GM18909 (cell line): ENCODE data around the gene CUX1.
"Not testable (repeated sequence)": the region's sequence is repeated elsewhere in the genome, so short reads cannot be mapped to it uniquely, and the experiment has no call there.

Source experiments
- ATAC-seq: cut with Tn5 transposase; IDR thresholded peaks from one replicate; pipeline ENCODE4 v1.9.1; 2021; ENCODE audit warnings: mild to moderate bottlenecking; ENCODE audit not compliant: unreplicated experiment, poor library complexity

The CUX1 gene

DNA sequence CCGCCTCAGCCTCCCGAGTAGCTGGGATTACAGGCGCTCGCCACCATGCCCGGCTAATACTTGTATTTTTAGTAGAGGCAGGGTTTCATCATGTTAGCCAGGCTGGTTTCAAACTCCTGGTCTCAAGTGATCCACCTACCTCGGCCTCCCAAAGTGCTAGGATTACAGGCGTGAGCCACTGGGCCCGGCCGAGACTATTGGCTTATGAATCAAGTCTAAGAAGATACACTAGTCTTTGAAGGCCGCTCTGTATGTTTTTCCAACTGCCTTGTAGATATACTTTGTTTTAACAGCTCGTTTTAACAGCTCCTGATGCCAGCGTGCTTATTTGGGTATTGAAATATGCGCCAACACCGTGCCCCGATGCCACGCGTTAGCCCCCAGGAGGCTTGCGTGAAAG lies 332.8 kb downstream of the CUX1 start:
- ATAC-seq = no peak

DNA sequence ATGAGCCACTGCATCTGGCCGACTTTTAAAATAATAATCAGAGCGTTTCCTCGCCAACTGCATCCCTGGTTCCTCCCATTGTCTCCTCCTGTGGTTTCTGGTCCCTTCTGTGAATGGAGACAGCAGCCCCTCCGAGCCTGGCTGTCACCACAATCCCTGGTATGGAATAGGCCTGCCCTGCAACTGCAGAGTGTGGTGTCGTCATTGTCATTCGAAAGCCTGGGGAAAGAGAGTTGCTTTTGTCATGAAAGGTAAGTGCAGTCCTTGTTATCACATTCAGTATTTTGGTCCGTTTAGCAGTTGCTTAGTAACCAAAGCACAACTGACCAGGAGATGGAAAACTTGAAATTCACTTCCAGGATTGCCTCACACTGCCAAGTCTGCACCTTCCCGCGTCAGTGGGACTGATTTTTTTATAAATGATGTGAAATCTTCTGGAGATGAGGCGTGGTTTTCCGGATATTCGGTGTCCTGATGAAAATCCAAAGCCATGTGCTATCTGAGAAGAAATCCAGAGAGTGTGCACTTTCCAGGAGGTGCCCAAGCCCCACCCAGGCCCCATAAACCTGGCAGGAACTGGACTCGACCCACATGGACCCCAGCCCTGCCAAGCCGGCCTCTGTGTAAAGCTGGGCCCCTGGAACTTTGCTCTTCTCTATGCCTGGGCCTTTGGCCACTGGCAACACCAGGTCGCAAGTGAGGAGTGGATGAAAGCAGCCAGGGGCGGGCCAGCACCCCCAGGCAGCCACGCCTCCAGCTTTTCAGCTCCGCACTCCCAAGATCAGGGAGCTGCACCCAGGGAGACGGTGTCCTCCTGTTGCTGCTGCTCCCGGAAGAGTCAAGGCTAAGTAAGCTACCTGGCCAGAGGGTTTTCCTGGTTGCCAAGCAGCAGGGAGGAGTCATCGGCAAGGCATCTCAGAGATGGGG lies 335.5 kb downstream of the CUX1 start:
- no peak for ATAC-seq

DNA sequence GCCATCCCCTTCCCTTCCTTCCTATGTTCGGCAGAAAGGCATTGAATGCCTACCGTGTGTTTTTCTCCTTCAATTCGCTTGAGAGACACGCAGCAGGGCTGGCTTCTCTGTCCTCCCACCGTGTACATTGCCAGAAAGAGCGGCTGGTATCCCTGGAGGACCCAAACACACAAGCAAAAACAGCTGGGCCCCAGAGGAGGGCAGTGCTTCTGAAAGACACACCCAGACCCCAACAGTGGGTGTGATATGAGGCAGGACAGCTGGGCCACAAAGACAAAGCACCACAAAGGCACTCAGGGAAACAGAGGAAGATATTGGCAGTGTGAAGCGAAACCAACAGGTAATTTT lies 336.1 kb downstream of the CUX1 start:
- no peak for ATAC-seq

DNA sequence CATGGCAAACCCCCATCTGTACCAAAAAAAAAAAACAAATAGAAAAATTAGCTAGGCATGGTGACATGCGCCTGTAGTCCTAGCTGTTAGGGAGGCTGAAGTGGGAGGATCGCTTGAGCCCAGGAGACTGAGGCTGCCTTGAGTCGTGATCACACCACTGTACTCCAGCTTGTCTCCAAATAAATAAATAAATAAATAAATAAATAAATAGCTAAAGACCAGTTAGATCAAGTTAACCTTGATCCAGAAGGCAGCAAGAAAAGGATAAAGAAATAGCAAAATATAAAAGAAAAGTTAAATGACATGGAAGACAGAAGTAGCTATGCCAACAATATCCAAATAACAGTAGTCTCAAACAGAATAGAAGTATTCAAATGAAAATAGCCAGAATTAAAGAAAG lies 337.0 kb downstream of the CUX1 start:
- no peak for ATAC-seq

DNA sequence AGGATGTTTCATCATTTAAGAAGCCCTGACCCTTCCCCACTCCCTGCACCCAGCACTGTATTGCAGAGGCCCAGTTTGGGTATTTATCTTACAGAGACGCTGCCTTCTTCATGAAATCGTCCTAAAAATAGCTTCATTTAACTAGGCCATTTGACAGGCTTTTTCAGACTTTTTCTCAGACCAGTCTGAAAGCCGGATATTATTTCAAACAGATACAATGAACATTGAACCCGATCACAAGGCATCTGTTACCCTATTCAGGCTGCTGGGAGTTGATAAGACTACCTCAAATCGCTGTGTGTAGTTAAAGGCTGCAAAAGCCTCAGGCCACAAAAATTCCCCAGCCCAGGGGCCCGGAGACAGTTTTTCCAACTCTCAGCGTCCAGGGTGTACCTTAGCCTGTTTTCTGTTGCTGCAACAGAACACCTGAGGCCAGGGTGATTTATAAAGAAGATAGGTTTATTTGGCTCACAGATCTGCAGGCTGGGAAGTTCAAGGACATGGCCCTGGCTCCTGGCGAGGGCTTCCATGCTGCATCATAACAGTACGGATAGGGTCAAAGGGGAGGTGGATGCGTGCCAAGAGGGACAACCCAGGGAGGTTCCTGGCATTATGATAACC lies 338.5 kb downstream of the CUX1 start:
- no peak for ATAC-seq

DNA sequence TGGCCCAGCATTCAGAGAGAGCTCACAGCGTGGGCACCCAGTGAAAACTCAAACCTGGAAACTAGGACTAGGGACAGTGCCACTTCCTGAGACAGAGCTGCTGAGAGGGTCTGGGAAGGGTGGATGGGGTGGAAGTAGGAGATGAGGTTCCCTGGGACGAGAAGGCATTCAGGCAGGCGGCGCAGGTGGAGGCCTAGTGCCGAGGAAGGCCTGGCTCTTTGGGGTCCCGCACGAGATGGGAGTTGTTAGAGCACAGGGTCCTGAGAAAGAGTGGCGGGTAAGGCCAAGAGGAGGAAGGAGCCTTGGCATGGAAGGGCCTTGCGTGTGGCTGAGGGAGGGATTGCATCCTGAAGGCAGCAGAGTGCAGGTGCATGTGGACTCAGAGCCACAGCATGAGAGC lies 339.4 kb downstream of the CUX1 start:
- ATAC-seq = no peak

DNA sequence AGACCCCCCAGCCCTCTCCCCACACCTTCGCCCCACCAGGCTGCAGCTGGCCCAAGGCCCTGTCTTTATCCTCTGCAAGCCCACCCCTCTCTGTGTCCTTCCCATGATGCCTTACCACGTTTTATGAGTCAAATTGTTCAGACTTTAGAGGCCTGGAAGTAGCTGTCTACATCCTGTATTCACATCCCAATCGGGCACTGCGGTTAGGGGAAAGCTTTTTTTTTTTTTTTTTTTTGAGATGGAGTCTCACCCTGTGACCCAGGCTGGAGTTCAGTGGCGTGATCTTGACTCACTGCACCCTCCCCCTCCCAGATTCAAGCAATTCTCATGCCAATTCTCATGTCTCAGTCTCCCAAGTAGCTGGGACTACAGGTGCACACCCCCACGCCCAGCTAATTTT lies 347.7 kb downstream of the CUX1 start:
- ATAC-seq = no peak

DNA sequence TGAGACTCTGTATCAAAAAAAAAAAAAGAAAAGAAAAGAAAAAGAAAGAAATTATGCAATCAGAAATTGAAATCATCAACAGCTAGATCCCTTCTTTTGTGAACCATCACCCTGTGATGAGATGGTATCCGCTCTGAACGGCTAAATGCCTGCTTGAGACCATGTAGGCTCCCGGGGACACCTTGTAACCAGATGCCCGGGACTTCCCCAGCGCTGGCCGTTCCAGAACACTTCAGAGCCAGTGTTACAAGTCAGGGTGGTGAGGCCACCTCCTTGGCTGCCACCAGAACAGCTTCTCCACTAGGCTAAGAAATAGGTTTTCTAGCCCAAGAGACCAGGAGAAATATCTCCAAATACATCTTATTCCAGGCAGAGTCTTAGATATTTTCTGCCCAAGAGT lies 349.8 kb downstream of the CUX1 start:
- no peak for ATAC-seq

DNA sequence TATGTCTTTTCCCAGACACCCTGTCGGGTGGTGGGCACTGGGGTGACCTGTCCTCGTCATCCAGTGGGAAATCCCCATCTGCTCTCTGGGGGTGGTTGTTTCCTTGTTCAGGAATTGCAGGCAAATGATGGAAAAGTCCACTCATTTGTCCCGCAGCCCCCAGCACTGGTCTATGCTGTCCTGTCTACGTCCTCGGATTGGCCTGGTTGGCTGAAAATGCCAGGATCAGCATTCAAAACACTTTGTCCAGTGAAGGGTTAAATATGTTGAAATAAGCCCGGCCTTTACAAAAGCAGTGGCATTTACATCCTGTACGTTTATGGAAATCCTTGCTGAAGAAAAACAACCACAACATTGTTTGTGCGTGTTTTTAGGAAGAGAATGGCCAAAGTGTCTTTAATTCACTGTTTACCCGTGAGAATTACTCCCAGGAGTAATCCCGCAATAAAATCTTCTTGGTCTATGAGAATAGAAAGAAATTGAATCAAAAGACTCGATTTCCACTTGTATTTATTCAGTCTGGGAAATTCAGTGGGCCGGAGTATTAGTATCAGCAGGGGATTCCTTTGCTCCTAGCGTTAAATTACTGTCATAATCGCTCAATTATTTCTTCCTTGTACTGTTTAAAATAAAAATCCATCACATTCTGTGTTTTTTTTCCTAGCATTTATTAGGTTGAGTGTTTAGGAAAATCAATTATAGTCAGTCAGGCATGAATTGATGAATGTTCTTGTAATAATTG lies 352.4 kb downstream of the CUX1 start:
- no peak for ATAC-seq

DNA sequence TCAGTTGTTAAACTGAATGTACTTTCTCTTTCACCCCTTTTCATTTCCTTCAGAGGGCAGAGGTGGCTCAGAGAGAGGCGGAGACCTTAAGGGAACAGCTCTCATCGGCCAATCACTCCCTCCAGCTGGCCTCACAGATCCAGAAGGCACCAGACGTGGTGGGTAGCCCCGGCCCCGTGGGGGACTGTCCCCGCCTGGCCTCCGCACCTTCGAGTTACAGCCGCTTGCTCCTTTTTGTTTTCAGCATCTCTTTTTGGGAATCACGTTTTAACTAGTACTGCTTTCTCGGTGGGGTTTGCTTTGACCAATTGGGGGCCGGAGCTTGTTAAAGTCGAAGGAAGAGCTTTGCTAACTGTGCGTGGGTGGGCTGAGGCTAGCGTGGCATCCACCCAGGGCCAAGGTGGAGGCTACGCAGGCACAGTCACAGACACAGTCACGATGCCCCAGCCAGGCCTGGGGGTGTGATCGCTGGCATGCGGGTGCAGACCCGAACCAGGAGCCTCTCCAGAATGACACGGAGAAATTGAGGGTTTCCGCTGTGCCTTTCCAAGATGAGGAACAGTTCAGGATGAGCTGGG lies 353.1 kb downstream of the CUX1 start:
- no peak for ATAC-seq

DNA sequence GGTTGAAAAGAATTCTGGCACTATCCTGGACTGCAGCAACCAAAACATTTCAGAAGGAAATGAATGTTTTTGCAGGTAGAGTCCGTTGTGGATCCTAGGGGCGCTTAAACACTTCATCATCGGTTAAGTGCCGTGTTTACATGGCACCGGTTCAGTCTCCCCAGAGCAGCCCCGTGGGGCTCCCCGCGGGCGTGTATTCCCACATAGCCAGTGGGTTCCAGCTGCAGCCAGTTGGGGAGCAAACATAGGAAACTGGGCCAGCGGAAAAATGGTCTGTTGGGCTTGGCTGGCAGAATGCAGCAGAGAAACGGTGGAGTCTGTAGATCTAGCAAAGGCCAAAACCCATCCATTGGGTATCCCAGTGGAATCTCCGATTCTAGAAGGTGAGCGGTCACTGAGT lies 356.2 kb downstream of the CUX1 start:
- ATAC-seq = no peak

DNA sequence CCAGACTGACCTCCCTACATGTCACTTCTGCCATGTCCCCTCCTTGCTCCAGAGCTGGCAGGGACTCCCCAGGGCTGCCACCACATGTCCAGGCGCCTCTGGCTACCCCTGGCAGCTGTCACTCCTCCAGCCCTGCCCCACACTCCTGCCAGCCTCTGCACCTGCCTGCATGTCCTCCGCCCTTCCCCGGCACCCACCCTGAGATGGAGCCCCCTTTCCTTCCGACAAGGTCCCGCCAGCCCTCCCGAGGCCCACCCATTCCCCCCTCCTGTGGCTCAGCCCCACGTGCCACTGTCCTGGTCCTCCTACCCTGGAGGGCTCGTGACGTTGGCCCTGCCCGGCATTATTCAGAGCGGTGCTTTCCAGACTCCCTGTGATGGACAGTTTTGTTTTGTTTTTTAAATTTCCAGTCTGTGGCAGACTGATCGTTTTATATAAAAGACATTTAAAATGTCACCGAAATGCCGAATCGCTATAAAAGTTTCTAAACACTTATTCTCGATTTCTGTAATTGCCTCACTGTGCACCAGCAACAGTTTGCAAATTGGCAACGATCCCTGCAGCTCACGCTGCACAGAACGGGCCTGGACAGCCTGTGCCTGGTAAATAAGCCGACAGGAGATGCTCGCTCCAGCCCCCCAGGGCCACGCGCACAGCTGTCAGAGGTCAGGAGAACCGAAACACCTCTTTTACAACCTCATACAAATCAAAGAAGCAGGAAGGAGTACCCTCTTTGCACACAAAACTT lies 358.2 kb downstream of the CUX1 start:
- ATAC-seq = no peak

DNA sequence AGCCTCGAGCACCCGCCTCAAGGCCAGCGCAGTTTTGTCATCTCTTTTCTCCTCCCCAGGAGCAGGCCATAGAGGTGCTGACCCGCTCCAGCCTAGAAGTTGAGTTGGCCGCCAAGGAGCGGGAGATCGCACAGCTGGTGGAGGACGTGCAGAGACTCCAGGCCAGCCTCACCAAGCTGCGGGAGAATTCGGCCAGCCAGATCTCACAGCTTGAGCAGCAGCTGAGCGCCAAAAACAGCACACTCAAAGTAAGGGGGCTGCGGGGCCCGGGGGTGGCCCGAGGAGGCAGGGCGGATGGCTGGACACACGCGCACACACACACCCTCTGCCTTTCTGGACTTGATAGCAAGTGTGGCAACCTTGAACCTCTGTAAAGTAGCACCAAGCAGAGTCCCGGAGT lies 361.0 kb downstream of the CUX1 start:
- ATAC-seq = no peak

DNA sequence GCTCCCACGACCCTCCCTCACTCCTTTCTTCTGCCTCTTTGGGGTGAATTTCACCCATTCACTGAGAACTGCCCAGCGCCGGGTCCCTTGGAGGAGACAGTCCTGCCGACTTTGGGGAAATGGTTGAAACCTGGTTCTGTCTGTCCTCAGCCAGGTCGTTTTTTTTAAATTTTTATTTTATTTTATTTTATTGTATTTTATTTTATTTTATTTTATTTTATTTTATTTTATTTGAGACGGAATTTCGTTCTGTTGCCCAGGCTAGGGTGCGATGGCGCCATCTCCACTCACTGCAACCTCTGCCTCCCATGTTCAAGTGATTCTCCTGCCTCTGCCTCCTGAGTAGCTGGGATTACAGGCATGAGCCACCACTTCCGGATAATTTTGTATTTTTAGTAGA lies 363.3 kb downstream of the CUX1 start:
- no peak for ATAC-seq

DNA sequence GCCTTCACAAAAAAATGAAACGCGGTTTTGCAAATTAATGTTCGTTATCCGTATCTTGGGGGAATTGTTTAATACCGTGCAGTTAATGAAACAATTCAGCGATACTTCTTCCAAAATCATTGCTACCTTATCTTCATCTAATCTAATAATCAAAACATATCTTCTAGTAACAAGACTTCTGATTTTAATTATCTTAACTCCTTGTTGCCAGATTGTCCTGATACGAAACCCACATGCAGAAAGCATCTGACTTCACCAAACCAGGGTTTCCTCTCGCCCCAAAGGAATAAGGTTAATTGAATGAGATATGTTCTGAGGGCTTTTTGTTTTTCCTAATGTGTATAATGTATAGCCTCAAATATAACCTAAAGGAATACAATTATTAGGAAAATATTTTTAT lies 364.1 kb downstream of the CUX1 start:
- no peak for ATAC-seq

DNA sequence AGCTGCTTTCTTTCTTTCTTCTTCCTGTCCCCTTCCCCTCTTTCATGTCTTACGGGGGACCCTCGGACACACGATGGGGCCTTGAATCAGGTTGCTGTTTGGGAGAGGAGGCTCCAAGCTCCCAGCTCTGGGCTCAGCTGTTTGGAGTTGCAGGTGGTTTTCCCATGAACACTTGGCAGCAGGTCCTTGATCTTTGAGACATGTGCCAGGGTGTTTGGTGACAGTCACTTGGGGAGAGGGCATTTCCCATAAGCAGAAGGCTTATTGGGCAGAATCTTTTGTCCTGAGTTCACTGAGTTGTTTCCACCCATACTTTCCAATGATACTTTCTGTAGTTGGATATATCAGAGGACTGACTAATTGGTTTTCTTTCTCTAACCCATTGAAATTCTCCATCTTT lies 364.6 kb downstream of the CUX1 start:
- ATAC-seq = no peak

DNA sequence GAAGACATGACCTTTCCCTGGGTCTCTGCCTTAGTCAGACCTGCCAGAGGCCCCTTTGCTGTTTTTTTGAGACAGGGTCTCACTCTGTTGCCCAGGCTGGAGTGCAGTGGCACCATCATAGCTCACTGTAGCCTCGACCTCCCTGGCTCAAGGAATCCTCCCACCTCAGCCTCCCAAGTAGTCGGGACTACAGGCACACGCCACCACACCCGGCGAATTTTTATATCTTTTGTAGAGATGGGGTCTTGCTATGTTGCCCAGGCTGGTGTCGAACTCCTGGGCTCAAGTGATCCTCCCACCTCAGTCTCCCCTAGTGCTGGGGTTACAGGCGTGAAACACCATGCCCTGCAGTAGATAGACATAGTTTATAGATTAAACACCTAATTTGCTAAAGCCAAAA lies 366.4 kb downstream of the CUX1 start:
- not testable (repeated sequence) for ATAC-seq

DNA sequence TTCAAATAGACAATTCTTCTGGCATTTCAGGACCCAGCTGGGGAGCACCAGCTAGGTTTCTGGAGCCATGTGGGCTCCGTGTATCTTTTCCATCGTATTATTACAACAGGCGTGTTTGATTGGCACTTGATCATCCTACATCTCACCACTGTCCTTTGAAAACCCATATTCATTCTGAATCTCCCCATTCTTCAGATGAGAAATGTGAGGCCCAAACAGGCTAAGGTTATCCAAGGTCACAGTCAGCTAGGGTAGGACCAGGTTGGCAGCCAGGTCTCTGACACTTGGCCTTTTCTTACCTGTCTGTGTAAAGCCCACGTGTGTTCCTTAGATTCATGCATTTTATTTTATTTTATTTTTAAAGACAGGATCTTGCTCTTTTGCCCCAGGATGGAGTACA lies 366.9 kb downstream of the CUX1 start:
- ATAC-seq = no peak

DNA sequence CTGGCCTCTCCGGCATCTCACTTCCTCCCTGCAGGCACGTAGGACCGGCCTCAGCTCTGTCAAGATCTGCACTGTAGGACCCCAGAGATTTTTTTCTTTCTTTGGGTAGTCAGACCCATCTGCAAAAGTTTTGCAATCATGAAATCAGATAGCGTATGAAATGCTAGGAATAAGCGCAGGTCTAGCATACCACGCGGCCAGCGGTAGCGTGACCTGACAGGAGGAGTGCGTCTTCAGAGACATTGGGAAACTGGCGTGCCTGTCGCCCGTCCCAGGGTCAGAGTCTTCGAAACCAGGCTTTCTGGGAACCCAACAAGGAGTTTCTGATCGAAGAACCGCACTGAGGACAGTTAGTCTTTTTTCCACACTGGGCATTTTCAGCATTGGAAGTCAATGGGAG lies 368.4 kb downstream of the CUX1 start:
- ATAC-seq = no peak

DNA sequence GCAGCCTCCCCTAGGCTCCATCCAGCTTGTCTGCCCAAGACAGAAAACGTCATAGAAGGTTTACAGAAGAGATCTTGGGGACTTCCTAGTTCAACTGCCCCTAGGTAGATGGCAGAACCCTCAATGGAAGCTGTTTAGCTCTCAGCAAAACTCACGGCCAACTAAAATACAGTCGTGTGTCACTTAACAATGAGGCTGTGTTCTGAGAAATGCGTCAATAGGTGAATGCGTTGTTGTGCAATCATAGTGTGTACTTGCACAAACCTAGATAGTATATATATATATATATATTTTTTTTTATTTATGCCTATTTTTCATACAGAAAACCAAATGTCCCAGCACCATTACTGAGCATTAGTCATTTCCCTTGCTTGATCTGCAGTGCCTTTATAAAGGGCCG lies 368.9 kb downstream of the CUX1 start:
- ATAC-seq = no peak
